Common myeloid progenitor, CD34-positive (primary cell): Measurements from ENCODE around the gene ZNF512B.

Experiments used
- CTCF ChIA-PET: fragments of 350-600 bp; sonication (Branson Sonifier 250); formaldehyde crosslinking; loops from one replicate; lab custom pipeline; 2021; ENCODE audit warnings: antibody characterized with exemption; lab: Charles Lee
- POLR2A ChIA-PET: fragments of 350-600 bp; sonication (Branson Sonifier 250); formaldehyde crosslinking; loops from one replicate; lab custom pipeline; 2021; ENCODE audit warnings: antibody characterized with exemption; lab: Charles Lee
- DNase-seq, 3 donors: peaks; one replicate each; pipeline versions ENCODE4 v3.0.0 to v3.0.0-alpha.2; 2013
- H3K27ac ChIP-seq, 2 experiments: 1 replicate in 1 of 2; 2 replicates in 1 of 2; pipeline ENCODE4 v1.7.0; 2013; ENCODE audit warnings: inconsistent platforms in 2 of 2, low read length in 2 of 2, mild to moderate bottlenecking in 2 of 2, low read depth in 1 of 2, moderate library complexity in 1 of 2; ENCODE audit not compliant: severe bottlenecking in 2 of 2, insufficient read depth in 1 of 2, poor library complexity in 1 of 2
- H3K27me3 ChIP-seq, 5 experiments: replicated peaks in 2 of 5; 1 replicate in 3 of 5; 2 replicates in 2 of 5; pipeline versions ENCODE4 v1.6.1 to v1.7.0; 2013; ENCODE audit warnings: low read length in 4 of 5, mild to moderate bottlenecking in 2 of 5, moderate library complexity in 2 of 5, inconsistent platforms in 1 of 5; ENCODE audit not compliant: insufficient read depth in 5 of 5, control insufficient read depth in 4 of 5
- H3K36me3 ChIP-seq, 4 experiments: 1 replicate in 2 of 4; 2 replicates in 2 of 4; pipeline versions ENCODE4 v1.6.1 to v1.7.0; 2013; ENCODE audit warnings: low read length in 3 of 4, control low read depth in 1 of 4, mild to moderate bottlenecking in 1 of 4; ENCODE audit not compliant: control insufficient read depth in 4 of 4, insufficient read depth in 4 of 4
- H3K4me1 ChIP-seq, 4 experiments: 1 replicate in 3 of 4; 2 replicates in 1 of 4; pipeline versions ENCODE4 v1.6.1 to v1.7.1; 2013; ENCODE audit warnings: low read length in 3 of 4, mild to moderate bottlenecking in 3 of 4, control low read depth in 1 of 4, inconsistent platforms in 1 of 4, moderate library complexity in 1 of 4; ENCODE audit not compliant: control insufficient read depth in 4 of 4, insufficient read depth in 4 of 4; ENCODE audit errors: control extremely low read depth in 1 of 4
- H3K4me3 ChIP-seq, 7 experiments: 1 replicate in 4 of 7; 2 replicates in 3 of 7; pipeline versions ENCODE4 v1.5.1 to v1.7.0; 2013; ENCODE audit warnings: mild to moderate bottlenecking in 7 of 7, low read length in 6 of 7, moderate library complexity in 6 of 7, inconsistent platforms in 2 of 7, low read depth in 2 of 7, control low read depth in 1 of 7; ENCODE audit not compliant: insufficient read depth in 4 of 7, control insufficient read depth in 1 of 7; ENCODE audit errors: extremely low read depth in 1 of 7
- H3K9me3 ChIP-seq, 5 experiments: 1 replicate in 4 of 5; 2 replicates in 1 of 5; pipeline versions ENCODE4 v1.6.1 to v1.7.1; 2013; ENCODE audit warnings: low read length in 4 of 5, mild to moderate bottlenecking in 2 of 5, inconsistent platforms in 1 of 5, low read depth in 1 of 5, moderate library complexity in 1 of 5; ENCODE audit not compliant: control insufficient read depth in 4 of 5, insufficient read depth in 2 of 5; ENCODE audit errors: control extremely low read depth in 1 of 5
- WGBS: methylation state at CpG from one replicate; pipeline ENCODE4 v1.1.5; 2013; ENCODE audit not compliant: insufficient coverage; 5-methylcytosine and 5-hydroxymethylcytosine counted together

Gene ZNF512B

DNA sequence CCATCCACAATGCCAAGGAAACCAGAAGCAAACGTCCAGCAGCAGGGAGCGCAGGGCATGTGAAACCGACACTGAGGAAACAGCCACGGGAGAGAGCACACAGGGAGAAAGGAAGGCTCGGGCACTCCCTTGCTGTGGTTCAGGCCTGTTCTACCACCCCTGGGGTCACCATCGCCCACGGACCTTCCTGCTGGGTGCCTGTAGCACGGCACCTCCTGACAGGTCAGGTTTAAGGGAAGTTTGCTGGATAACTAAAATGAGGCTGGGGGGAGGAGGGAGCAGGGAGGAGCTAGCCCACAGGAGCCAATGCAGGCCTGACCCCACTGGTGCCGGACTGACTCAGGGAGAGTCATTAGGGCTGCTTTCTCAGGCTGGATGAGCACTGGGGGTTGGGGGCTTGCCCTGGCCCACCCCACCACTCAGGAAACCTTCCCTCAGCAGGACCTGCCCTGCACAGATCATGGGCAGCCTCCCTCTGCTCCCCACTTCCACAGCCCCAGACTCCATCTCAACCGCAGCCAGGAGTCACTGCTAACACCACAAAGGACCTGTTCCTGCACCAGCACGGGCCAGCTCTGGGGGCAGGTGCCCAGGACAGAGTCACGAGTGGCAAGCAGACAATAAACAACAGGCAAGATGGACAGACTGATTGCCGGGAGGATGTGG is 15.8 kb downstream of the ZNF512B start:
- Histone ChIP-seq H3K27ac (no peak overlapping the region), H3K9me3 (no peaks in the 10 kb centered on the region), H3K27me3 (no peaks in the 10 kb centered on the region), H3K4me1 (peaks cover 0 to 51% (median 51%) of the 10 kb centered on the region in 4 experiments), H3K4me3 (no peak overlapping the region), H3K36me3 (peaks cover 0 to 28% (median 6%) of the 10 kb centered on the region in 4 experiments)
- POLR2A ChIA-PET = no interaction called here
- no peak for DNase-seq
- 84% methylated on average over 11 of the region's 13 CpGs for WGBS
- CTCF ChIA-PET = interaction anchor here (0.7 to 1.6 kb wide), 2 partner anchors 26 kb away, joined by 3 to 5 read pairs; partner anchors contain the start of gene SAMD10

DNA sequence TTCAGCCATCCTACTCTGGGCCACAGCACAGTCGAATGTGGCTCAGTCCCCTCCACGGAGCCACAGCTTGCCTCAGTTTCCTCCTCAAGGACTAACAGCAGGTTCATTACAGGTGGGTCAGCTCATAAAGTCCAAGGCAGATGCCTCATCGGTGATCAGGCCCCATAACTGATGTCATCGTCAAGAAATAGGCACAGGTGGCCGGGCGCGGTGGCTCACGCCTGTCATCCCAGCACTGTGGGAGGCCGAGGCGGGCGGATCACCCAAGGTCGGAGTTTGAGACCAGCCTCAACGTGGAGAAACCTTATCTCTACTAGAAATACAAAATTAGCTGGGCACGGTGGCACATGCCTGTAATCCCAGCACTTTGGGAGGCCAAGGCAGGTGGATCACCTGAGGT is 17.0 kb downstream of the ZNF512B start:
- Histone ChIP-seq H3K4me3 (peak overlapping the region in 1 of 7 experiments; percentile 24), H3K9me3 (no peaks in the 10 kb centered on the region), H3K27ac (no peak overlapping the region), H3K27me3 (no peaks in the 10 kb centered on the region), H3K36me3 (peaks cover 0 to 22% (median 4%) of the 10 kb centered on the region in 4 experiments), H3K4me1 (peaks cover 0 to 59% (median 55%) of the 10 kb centered on the region in 4 experiments)
- DNase-seq = no peak
- ChIA-PET POLR2A (no interaction called here), CTCF (interaction anchor here (1.5 kb wide), 1 partner anchor 21 kb away, joined by 6 read pairs; no protein-coding TSS in a partner anchor)
- WGBS = 95% methylated on average over 10 of the region's 14 CpGs

DNA sequence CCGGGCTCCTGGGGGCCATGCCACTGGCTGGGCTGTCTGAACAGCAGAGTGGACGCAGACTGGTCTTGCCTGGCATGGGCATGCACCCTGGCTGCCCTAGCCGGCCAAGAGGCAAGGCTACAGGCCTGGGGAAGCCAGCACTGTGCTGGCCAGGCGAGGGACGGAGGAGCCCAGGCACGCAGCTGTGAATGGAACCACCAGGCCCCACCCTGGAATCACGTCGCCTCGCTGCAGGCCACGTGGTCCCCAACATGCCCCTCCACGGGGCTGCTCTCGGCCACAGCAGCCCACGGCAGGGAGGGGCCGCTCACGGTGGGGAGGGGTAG is 17.6 kb downstream of the ZNF512B start:
- CTCF ChIA-PET = interaction anchor here (0.7 to 1.5 kb wide), 2 partner anchors 21 to 25 kb away, joined by 3 to 6 read pairs; no protein-coding TSS in a partner anchor
- no peak for DNase-seq
- H3K4me1 ChIP-seq = peaks cover 0 to 59% (median 53%) of the 10 kb centered on the region in 4 experiments
- 92% methylated on average over 15 of the region's 15 CpGs for WGBS
- H3K9me3 ChIP-seq = no peaks in the 10 kb centered on the region
- no peak overlapping the region for H3K27ac ChIP-seq
- H3K4me3 ChIP-seq = no peak overlapping the region
- POLR2A ChIA-PET = no interaction called here
- no peaks in the 10 kb centered on the region for H3K27me3 ChIP-seq
- peaks cover 0 to 22% (median 4%) of the 10 kb centered on the region in 4 experiments for H3K36me3 ChIP-seq

DNA sequence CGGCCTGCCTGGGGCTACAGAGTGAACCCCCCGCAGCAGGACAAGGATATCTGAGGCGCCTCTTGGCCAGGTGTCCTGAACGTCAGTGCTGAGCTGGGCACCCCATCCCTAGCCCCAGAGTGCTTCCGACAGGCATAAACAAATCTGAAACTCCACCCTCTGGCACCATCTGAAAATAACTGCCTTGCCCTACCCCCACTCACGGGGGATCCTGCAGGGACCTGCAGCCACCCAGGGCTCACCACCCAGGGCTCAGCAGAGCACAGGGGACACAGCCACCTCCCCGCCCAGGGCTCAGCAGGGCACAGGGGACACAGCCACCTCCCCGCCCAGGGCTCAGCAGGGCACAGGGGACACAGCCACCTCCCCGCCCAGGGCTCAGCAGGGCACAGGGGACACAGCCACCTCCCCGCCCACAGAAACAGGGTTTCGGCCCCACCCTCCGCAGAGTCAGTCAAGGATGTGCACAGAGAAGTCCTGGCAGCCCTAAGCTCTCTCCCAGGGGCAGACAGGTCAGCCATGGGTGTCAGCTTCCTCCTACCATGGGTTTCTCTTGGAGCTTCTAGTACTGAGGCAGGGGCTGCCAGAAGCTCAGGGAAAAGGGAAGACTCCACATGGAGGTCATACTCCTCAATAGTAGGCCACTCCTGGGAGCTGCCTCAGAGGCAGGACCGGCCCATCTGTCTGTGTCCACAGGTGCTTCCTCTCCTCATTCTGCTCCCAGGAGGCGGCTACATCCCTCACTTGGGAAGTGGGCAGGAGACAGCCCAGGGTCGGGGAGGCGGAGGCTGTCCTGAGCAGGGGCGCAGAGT is 18.1 kb downstream of the ZNF512B start:
- H3K27me3 ChIP-seq = no peaks in the 10 kb centered on the region
- ChIA-PET CTCF (interaction anchor here (0.7 to 1.6 kb wide), 3 partner anchors 22 to 26 kb away, joined by 3 to 9 read pairs (median 6); no protein-coding TSS in a partner anchor), POLR2A (no interaction called here)
- H3K4me3 ChIP-seq = no peak overlapping the region
- H3K9me3 ChIP-seq = no peaks in the 10 kb centered on the region
- H3K4me1 ChIP-seq = peaks cover 0 to 54% (median 49%) of the 10 kb centered on the region in 4 experiments
- peaks cover 0 to 22% (median 4%) of the 10 kb centered on the region in 4 experiments for H3K36me3 ChIP-seq
- 90% methylated on average over 17 of the region's 17 CpGs for WGBS
- DNase-seq = no peak
- H3K27ac ChIP-seq = no peak overlapping the region

DNA sequence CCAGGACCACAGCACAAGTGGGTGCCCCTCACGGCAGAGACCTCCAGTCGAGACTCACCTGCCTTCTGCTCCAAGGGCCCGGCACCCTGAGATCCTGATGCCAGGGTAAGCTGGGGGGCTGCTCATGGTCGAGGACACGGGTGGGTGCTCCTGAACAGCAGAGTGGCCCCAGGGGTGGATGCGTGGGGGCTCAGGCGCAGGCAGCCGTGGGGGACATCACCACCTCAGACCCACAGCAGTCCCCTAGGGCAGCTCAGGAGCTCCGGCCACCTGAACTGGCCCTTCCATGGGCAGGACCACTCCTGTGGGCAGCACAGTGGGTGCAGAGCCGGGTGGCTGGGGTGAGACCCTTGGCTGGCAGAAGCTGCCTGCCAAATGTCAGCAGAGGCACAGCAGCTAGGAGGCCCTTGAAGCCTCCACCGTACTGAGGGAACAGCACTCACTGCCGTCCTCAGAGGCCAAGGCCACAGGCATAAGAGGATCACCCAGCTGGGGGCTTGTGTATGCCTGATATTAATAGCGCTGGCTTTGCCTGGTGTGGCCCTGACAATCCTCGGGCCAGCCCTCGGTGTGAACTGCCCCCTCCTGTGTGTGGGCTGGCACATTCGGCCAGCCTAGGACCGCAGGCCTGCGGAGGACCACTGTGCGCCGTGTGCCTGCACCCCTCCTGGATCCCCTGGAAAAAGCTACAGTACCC is 18.9 kb downstream of the ZNF512B start:
- WGBS = 95% methylated on average over 16 of the region's 20 CpGs
- ChIA-PET CTCF (interaction anchor here (1.6 kb wide), 1 partner anchor 23 kb away, joined by 9 read pairs; no protein-coding TSS in a partner anchor), POLR2A (no interaction called here)
- Histone ChIP-seq H3K27ac (no peak overlapping the region), H3K27me3 (no peaks in the 10 kb centered on the region), H3K4me3 (no peak overlapping the region), H3K36me3 (peaks cover 0 to 28% (median 7%) of the 10 kb centered on the region in 4 experiments), H3K9me3 (no peaks in the 10 kb centered on the region), H3K4me1 (peaks cover 0 to 51% (median 48%) of the 10 kb centered on the region in 4 experiments)
- DNase-seq = no peak

DNA sequence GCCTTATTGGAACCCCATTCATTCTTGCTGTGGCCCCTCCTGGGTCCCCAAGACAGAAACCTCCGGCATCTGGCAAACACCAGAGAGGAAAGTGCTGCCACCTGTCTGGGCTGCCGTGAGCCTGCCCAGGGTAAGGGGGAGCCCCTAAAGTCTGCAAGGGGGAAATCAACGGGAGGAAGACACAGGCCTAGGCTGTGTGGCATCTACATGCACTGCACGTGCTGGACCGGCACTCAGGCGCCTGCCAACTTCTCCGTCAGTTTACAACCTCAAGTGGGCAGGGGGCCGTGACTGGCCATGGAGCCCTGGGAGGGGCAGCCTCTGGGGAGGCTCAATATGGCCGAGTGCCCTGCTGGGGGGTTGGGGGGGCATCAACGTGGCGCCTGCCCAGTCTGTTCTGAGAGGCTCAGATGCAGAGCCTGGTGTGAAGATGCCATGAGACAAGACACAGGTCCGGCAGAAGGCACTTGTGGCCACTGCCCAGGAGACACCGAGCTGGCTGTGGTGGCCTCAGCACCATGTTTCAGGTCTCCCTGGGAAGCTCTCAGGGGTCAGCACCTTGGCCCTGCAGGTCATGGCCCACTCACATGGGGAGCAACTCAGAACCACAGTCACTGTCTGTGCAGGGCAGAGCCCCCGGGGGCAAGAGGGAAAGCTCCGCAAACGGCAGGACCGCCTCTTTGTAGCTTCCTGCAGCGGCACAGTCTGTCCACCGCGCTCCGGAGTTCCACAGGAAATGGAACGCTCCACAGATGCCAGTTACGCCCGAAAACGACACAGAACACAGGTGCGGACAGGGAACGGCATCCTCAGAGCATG is 21.9 kb downstream of the ZNF512B start:
- ChIA-PET CTCF (no interaction called here), POLR2A (no interaction called here)
- H3K9me3 ChIP-seq = no peaks in the 10 kb centered on the region
- H3K36me3 ChIP-seq = peaks cover 0 to 56% (median 31%) of the 10 kb centered on the region in 4 experiments
- H3K4me1 ChIP-seq = peaks cover 0 to 32% (median 27%) of the 10 kb centered on the region in 4 experiments
- peak overlapping the region in 5 of 7 experiments; percentile 57 to 79 (median 64) for H3K4me3 ChIP-seq
- H3K27ac ChIP-seq = no peak overlapping the region
- WGBS = 14% methylated on average over 26 of the region's 27 CpGs
- no peaks in the 10 kb centered on the region for H3K27me3 ChIP-seq
- DNase-seq = no peak
